Measurements from ENCODE around the gene IFNA14. TPM values are rescaled to one million over a fixed set of nuclear protein-coding genes. Genes with fewer than 3 reads are reported as not detected.
"Not testable (repeated sequence)": the region's sequence is repeated elsewhere in the genome, so short reads cannot be mapped to it uniquely, and the experiment has no call there.

Gene IFNA14
- total RNA-seq, 1 donor from 2014 or later: not detected

DNA sequence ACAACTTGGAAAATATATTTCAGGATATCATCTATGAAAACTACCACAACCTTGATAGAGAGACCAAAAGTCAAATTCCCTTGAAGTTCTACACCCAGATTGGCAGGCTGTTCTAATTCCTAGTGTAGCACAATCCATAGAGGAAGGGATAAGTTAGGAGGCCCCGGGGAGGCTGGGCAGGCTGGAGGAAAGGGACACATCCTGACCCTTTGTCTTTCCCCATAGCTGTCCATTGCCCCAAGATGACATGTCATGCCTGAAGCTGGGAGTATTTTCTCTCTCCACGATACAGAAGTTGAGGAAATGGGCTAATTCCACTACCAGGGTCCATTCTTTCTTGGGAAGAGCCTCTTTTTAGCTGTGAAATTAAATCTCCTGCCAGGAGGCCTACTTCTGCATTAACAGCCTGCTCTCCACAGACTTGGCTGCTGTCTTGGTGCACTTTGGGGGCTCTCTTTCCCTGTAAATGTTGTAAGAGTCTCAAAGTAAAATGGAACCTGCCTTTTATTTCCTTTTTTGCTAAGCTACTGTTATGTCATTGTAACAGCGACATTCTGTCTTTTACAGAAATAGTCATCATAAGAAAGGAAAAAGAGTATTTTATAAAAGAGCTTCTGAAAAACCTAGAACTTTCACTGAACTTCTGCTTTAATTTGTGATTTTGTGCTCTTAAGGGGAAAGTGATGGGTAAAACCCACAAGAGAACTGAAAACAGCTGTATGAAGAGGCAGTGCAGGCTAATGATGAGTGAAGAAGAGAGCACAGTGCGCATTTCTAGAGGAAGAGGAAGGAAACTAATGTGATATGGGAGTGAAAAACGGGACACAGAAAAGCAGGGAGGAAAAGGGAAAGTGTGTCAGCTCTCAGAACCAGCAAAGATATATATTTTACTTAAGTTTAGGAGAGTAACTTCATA, 26.1 kb downstream of the IFNA14 start:
- not testable (repeated sequence) for H3K4me1 Mint-ChIP-seq (ENCODE audit: low read depth); H3K27ac Mint-ChIP-seq; H3K4me3 Mint-ChIP-seq (ENCODE audit: low read depth); H3K36me3 Mint-ChIP-seq (ENCODE audit: insufficient read depth); H3K9me3 Mint-ChIP-seq (ENCODE audit: low read depth); DNase-seq (ENCODE audit: low spot score, unreplicated experiment)
- peaks cover 12% of the 10 kb centered on the region for H3K27me3 Mint-ChIP-seq
- TF ChIP-seq, protein P1, sequence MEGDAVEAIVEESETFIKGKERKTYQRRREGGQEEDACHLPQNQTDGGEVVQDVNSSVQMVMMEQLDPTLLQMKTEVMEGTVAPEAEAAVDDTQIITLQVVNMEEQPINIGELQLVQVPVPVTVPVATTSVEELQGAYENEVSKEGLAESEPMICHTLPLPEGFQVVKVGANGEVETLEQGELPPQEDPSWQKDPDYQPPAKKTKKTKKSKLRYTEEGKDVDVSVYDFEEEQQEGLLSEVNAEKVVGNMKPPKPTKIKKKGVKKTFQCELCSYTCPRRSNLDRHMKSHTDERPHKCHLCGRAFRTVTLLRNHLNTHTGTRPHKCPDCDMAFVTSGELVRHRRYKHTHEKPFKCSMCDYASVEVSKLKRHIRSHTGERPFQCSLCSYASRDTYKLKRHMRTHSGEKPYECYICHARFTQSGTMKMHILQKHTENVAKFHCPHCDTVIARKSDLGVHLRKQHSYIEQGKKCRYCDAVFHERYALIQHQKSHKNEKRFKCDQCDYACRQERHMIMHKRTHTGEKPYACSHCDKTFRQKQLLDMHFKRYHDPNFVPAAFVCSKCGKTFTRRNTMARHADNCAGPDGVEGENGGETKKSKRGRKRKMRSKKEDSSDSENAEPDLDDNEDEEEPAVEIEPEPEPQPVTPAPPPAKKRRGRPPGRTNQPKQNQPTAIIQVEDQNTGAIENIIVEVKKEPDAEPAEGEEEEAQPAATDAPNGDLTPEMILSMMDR (IDR thresholded peaks at IDR 0.05; ENCODE audit: unreplicated experiment): peak; percentile 49

- peaks cover 12% of the 10 kb centered on the region for H3K27me3 Mint-ChIP-seq
- H3K27ac Mint-ChIP-seq; DNase-seq (ENCODE audit: low spot score, unreplicated experiment); H3K4me3 Mint-ChIP-seq (ENCODE audit: low read depth); H3K4me1 Mint-ChIP-seq (ENCODE audit: low read depth); H3K36me3 Mint-ChIP-seq (ENCODE audit: insufficient read depth); H3K9me3 Mint-ChIP-seq (ENCODE audit: low read depth): not testable (repeated sequence)
These were observed 27.6 kb downstream of the IFNA14 start for GRCh38 chr9:21212160-21212559.

GRCh38 chr9:21210782-21211181, 29.0 kb downstream of the IFNA14 start:
- DNase-seq (ENCODE audit: low spot score, unreplicated experiment); H3K4me1 Mint-ChIP-seq (ENCODE audit: low read depth); H3K36me3 Mint-ChIP-seq (ENCODE audit: insufficient read depth); H3K27me3 Mint-ChIP-seq; H3K4me3 Mint-ChIP-seq (ENCODE audit: low read depth); H3K27ac Mint-ChIP-seq; H3K9me3 Mint-ChIP-seq (ENCODE audit: low read depth): not testable (repeated sequence)

- Mint-ChIP-seq H3K36me3 (ENCODE audit: insufficient read depth) (no peaks in the 10 kb centered on the region), H3K27ac (no peak overlapping the region), H3K4me3 (ENCODE audit: low read depth) (no peak overlapping the region), H3K27me3 (peaks cover 4% of the 10 kb centered on the region), H3K9me3 (ENCODE audit: low read depth) (no peaks in the 10 kb centered on the region), H3K4me1 (ENCODE audit: low read depth) (no peaks in the 10 kb centered on the region)
- TF ChIP-seq, protein P1 (IDR thresholded peaks at IDR 0.05; ENCODE audit: unreplicated experiment): no peak
- DNase-seq (ENCODE audit: low spot score, unreplicated experiment): no peak
These were observed 29.5 kb downstream of the IFNA14 start for GRCh38 chr9:21210311-21210710.

- DNase-seq (ENCODE audit: low spot score, unreplicated experiment); H3K4me1 Mint-ChIP-seq (ENCODE audit: low read depth); H3K4me3 Mint-ChIP-seq (ENCODE audit: low read depth); H3K27me3 Mint-ChIP-seq; H3K27ac Mint-ChIP-seq; H3K36me3 Mint-ChIP-seq (ENCODE audit: insufficient read depth); H3K9me3 Mint-ChIP-seq (ENCODE audit: low read depth): not testable (repeated sequence)
These were observed 32.8 kb downstream of the IFNA14 start, which contains the start of gene IFNA10 for GRCh38 chr9:21207043-21207442. TSS of gene IFNA10 (minus strand) at chr9:21207143. CDS start at chr9:21207097, 46 bp downstream.

DNA sequence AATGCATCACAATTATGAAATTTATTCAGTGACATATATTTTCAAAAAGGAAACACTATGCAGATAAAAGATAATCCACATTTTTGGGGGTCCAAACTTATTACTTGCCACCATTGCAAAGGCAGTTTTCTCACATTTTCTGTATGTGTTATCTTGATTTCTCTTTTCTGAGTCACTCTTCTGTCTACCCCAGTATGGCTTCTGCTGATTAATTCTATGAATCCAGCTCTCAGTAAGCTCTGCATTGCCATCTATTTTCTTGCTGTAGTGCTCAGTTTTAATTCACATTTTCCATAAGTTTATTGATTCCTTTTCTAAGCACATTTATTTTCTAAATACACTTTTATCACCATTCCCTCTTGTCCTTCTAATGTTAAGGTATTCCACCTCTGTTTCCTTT, 34.6 kb downstream of the IFNA14 start:
- Mint-ChIP-seq H3K4me3 (ENCODE audit: low read depth) (no peak overlapping the region), H3K36me3 (ENCODE audit: insufficient read depth) (no peaks in the 10 kb centered on the region), H3K27ac (no peak overlapping the region), H3K27me3 (peaks cover 22% of the 10 kb centered on the region), H3K9me3 (ENCODE audit: low read depth) (peaks cover 6% of the 10 kb centered on the region), H3K4me1 (ENCODE audit: low read depth) (no peaks in the 10 kb centered on the region)
- TF ChIP-seq, protein P1 (IDR thresholded peaks at IDR 0.05; ENCODE audit: unreplicated experiment): no peak
- DNase-seq (ENCODE audit: low spot score, unreplicated experiment): no peak

GRCh38 chr9:21202105-21202504, 37.7 kb downstream of the IFNA14 start, which contains the start of gene IFNA7:
TSS of gene IFNA7 (minus strand) at chr9:21202205. CDS start at chr9:21202165, 40 bp downstream.
- not testable (repeated sequence) for H3K4me1 Mint-ChIP-seq (ENCODE audit: low read depth); H3K27ac Mint-ChIP-seq; H3K4me3 Mint-ChIP-seq (ENCODE audit: low read depth); H3K9me3 Mint-ChIP-seq (ENCODE audit: low read depth); DNase-seq (ENCODE audit: low spot score, unreplicated experiment); H3K36me3 Mint-ChIP-seq (ENCODE audit: insufficient read depth)
- H3K27me3 Mint-ChIP-seq: peaks cover 24% of the 10 kb centered on the region

All from progenitor cell of endocrine pancreas (in vitro differentiated cells).